ENCODE measurements around the gene ID1.
"Not testable (repeated sequence)": the region's sequence is repeated elsewhere in the genome, so short reads cannot be mapped to it uniquely, and the experiment has no call there.

The ID1 gene

DNA sequence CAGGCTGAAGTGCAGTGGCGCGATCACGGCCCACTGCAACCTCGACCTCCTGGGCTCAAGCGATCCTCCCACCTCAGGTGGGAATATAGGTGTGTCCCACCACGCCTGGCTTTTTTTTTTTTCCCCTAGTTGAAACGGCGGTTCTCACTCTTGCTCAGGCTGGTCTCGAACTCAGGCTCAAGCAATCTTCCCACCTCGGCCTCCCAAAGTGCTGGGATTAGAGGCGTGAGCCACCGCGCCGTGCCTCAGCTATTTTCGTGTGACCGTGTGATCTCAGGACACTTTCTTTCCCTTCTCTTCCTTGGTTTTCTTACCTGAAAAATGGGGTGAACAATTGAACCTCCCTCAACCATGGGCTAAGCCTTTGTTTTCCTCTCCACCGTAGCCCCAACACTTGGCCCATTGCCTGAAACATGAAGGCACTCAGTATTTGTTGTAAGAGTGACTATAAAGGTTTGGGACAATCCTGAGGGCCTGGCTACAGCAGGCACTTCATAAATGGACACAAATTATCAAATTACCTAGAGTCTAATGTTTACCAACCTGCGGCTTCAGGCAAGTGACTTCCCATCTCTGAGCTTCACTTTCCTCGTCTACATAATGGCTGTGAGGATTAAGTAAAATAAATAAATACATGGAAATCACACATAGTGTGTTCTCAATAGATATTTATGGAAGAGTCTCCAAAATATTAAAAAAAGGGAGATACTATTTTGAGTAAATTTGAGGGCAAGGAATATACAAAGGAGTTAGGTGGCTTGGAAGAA lies 31.4 kb upstream of the ID1 start:
- no peak for DNase-seq (ENCODE audit: low read depth in 2 of 2)

DNA sequence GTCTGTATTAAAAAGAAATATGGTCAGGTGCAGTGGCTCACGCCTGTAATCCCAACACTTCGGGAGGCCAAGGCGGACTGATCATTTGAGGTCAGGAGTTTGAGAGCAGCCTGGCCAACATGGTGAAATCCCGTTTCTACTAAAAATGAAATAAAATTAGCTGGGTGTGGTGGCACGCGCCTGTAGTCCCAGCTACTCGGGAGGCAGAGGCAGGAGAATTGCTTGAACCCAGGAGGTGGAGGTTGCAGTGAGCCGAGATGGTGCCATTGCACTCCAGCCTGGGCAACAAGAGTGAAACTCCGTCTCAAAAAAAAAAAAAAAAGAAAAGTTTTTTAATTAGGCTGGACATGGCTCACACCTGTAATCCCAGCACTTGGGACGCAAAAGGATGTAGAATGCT lies 30.1 kb upstream of the ID1 start:
- DNase-seq (ENCODE audit: low read depth in 2 of 2): not testable (repeated sequence)

DNA sequence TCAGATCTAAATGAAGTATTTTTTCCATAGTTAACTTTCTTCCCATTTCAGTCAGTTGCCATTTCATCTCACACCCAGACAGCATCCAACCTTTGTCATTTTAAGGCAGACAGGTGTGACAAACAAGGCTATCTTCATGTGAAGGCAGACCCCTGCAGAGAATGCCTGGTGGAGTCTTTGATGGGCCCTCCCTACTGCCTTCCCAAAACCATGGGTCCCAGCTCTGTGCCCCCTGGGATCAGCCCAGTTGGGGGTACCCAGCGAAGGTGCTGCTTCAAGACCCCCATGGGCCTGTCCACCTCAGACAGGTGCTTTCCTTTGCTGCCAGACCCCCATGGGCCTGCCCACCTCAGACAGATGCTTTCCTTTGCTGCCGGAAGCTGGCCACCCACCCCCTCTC lies 28.3 kb upstream of the ID1 start:
- DNase-seq (ENCODE audit: low read depth in 2 of 2): no peak

- DNase-seq (ENCODE audit: low read depth in 2 of 2): no peak
Measured at GRCh38 chr20:31577194-31577593, 27.9 kb upstream of the ID1 start.

GRCh38 chr20:31578448-31579138 lies 26.5 kb upstream of the ID1 start:
- no peak for DNase-seq (ENCODE audit: low read depth in 2 of 2)

DNA sequence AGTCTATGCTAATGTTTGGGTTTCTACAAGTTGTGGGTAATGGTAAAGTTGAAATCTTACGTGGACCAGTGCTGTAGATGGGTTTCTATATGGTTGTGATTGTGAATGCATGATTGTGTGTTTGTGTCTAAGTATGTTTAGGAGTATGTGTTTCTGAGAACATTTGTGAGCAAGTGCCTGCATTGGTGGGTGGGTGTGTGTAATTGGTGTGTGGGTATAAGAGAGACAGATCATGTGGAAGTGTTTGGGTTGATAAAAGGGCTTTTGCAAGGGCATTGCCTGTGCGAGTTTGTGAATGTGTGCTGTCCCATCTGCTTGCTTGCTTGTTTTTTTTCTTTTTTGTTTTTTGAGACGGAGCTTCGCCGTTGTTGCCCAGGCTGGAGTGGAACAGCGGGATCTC lies 25.8 kb upstream of the ID1 start:
- DNase-seq (ENCODE audit: low read depth in 2 of 2): no peak

- not testable (repeated sequence) for DNase-seq (ENCODE audit: low read depth in 2 of 2)
Measured at GRCh38 chr20:31579941-31580651, 25.0 kb upstream of the ID1 start.

DNA sequence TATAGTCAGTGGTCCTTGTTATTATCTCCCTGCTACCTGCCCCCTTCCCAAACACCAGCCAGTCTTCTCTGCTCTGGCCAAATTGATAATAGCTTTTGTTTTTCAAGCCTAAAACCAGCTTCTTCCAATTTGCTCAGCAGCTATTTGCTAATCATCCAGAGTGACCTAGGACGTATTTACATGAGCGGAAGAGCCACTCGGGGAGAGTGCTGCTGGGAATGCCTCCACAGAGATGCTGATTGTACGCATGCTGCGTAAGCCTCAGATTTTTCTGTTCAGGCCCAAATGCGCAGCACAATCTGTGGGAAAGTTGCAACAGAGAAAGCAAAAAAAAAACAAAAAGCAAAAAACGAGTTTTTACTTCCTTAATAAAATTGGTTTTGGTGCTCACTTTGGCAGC lies 24.4 kb upstream of the ID1 start:
- DNase-seq (ENCODE audit: low read depth in 2 of 2): no peak

GRCh38 chr20:31581391-31581790 lies 23.7 kb upstream of the ID1 start:
- no peak for DNase-seq (ENCODE audit: low read depth in 2 of 2)

- no peak for DNase-seq (ENCODE audit: low read depth in 2 of 2)
Measured at GRCh38 chr20:31587545-31588389, 17.3 kb upstream of the ID1 start.

- DNase-seq (ENCODE audit: low read depth in 2 of 2): no peak
Measured at GRCh38 chr20:31590717-31591225, 14.3 kb upstream of the ID1 start.

- DNase-seq (ENCODE audit: low read depth in 2 of 2): no peak
Measured at GRCh38 chr20:31593221-31594001, 11.7 kb upstream of the ID1 start.

DNA sequence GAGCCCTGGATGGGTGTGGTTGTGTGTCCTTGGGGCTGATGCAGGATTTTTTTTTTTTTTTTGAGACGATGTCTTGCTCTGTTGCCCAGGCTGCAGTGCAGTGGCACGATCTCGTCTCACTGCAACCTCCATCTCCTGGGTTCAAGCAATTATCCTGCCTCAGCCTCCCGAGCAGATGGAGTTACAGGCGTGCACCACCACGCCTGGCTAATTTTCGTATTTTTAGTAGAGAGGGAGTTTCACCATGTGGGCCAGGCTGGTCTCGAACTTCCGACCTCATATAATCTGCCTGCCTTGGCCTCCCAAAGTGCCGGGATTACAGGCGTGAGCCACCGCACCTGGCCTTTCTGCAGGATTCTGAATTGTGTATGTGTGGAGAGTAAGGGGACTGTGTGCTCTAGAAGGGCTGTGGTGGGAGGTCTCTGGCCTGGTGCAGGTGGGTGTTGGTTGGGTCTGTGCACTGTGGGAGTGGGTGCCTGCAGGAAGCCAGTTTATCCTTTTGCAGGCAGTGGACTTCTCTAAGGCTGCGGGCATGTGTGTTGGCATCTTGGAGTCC lies 11.0 kb upstream of the ID1 start:
- no peak for DNase-seq (ENCODE audit: low read depth in 2 of 2)

DNA sequence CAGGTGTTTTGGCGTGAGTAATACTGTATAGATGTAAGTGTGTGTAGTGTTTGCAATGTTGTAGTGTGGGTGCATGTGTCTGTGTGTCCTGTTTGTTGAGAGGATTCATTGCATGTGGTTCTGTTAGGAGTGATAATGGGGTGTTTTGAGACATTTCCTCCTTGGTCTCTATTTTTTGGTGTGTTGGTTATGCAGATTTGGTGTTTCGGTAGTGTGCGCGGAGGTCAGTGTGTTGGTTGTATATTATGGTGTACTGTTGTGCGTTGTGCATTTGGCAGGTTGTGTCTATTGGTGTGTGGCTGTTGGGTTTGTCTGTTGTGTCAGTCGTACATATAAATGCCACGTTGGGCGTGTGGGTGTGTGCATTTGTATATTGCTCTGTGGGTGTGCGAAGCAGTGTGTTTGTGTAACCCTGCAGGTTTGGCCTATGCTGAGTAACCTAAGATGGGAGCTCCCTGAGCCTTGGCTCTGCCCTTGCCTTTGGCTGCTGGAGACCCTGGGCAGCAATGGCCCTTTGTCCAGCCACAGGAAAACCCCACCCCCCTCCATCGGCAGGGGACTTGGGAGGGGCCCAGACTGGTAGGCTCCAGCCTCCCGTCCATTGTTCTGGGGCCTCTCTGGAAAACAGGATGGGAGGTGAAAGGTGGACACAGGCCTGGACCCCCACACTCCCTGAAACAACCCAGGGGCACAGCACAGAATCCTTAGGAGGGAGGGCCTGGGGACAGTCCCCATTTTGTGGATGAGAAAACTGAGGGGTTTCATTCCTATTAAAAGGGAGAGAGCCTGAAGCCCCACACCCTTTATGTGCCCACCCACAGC lies 10.3 kb upstream of the ID1 start:
- DNase-seq (ENCODE audit: low read depth in 2 of 2): no peak

DNA sequence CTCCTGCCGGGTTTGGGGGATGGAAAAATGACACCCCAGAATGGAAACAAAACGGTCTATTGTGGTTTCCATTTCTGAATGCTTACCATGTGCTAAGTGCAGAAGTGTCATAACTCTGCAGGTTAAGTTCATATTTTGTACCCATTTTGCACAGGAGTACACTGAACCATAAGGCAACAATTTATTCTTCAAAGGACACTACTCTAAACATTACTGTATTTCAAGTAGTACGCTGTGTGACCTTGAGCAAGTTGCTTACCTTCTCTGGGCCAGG lies 9.8 kb upstream of the ID1 start:
- DNase-seq (ENCODE audit: low read depth in 2 of 2): no peak

- DNase-seq (ENCODE audit: low read depth in 2 of 2): no peak
Measured at GRCh38 chr20:31595654-31596411, 9.3 kb upstream of the ID1 start.

DNA sequence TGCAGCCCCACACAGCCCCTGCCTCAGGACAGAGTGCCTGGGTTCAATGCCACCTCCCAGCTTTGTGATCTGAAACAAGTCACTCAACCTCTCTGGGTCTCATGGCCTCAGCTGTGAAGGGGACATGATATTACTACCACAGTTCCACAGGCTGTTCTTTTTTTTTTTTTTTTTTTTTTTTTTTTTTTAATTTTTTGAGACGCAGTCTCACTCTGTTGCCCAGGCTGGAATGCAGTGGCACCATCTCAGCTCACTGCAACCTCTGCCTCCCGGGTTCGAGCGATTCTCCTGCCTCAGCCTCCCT lies 8.7 kb upstream of the ID1 start:
- DNase-seq (ENCODE audit: low read depth in 2 of 2): not testable (repeated sequence)

DNA sequence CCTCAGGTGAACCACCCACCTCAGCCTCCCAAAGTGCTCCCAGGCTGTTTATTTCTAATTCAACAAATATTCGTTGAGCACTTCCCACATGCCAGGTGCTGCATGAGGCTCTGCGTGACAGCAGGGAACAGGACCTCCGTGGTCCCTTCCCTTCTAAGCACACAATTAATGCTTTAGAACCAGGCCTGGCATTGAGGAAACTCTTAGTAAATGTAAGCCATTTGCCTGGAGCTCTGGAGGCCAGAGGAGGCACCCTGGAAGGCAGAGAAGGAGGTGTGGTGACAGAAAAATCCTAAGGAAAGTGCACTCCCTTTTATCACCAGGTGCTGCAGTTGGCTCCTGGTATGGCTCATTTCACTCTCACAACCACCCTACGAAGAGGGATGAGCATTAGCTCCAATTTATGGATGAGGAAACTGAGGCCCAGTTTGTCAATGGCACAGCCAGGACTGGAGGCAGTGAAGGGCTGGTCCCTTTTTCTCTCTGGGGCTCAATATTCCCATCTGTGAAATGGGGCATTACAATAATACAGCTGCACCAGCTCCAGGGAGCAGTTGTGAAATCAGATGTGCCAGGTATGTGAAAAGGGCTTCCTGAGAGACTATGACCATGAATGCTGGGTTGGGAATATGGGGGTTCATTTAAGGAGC lies 8.1 kb upstream of the ID1 start:
- DNase-seq (ENCODE audit: low read depth in 2 of 2): no peak

DNA sequence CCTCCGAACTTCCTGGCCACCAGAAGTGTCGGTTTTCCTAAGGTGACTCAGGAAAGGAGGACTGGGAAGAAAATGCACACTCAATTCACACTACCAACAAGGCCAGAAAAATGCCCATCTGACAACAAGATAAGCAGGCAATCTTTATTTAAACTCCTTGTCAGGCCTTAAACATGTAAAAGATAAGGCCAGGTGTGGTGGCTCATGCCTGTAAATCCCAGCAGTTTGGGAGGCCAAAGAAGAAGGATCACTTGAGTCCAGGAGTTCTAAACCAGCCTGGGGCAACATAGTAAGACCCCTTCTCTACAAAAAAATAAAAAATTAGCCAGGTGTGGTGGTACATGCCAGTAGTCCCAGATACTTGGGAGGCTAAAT lies 7.6 kb upstream of the ID1 start:
- DNase-seq (ENCODE audit: low read depth in 2 of 2): no peak
